WTC11 (cell line): ENCODE results near the gene GEMIN8. TPM values are rescaled to one million over a fixed set of nuclear protein-coding genes. Genes with fewer than 3 reads are reported as not detected.

Experiments used
- ATAC-seq: fragments of 200-7000 bp; cut with Tn5 transposase; 2 replicates; pipeline ENCODE4 v1.10.0; 2021; ENCODE audit warnings: mild to moderate bottlenecking, moderate library complexity
- CTCF ChIA-PET: fragments of 300-600 bp; sonication (Branson Sonifier 250); formaldehyde crosslinking; loops from one replicate; lab custom pipeline; 2021; ENCODE audit warnings: antibody characterized with exemption; lab: Charles Lee
- POLR2A ChIA-PET: fragments of 350-600 bp; sonication (Branson Sonifier 250); formaldehyde crosslinking; loops from one replicate; lab custom pipeline; 2021; ENCODE audit warnings: antibody characterized with exemption; lab: Charles Lee
- DNase-seq: peaks from one replicate; pipeline ENCODE4 v3.0.0; 2021; ENCODE audit warnings: low spot score
- H3K27ac Mint-ChIP-seq: 2 replicates; pipeline ENCODE4 v1.8.0; 2021; ENCODE audit warnings: mixed read lengths
- H3K27me3 Mint-ChIP-seq: 2 replicates; pipeline ENCODE4 v1.8.0; 2021; ENCODE audit warnings: low read depth, mild to moderate bottlenecking, moderate library complexity, mixed read lengths
- H3K36me3 Mint-ChIP-seq: 2 replicates; pipeline ENCODE4 v1.8.0; 2021; ENCODE audit warnings: mixed read lengths
- H3K4me1 Mint-ChIP-seq: 2 replicates; pipeline ENCODE4 v1.8.0; 2022; ENCODE audit warnings: mixed read lengths
- H3K4me3 Mint-ChIP-seq: 2 replicates; pipeline ENCODE4 v1.8.0; 2021; ENCODE audit warnings: mild to moderate bottlenecking, moderate library complexity, mixed read lengths
- H3K9me3 Mint-ChIP-seq: 2 replicates; pipeline ENCODE4 v1.8.0; 2021; ENCODE audit warnings: mixed read lengths
- CTCF ChIP-seq: fragments of 200-600 bp; IDR thresholded peaks from 2 replicates; pipeline ENCODE4 v1.8.0; 2022; ENCODE audit warnings: antibody characterized with exemption
- ERG ChIP-seq: fragments of 250-450 bp; sonication (Bioruptor Pico); IDR thresholded peaks from 2 replicates; pipeline ENCODE4 v1.8.0; 2021; ENCODE audit warnings: mild to moderate bottlenecking
- FOXJ3 ChIP-seq: sonication (generic); formaldehyde crosslinking; IDR thresholded peaks from 2 replicates; pipeline ENCODE4 v1.9.0; 2021; ENCODE audit warnings: missing genetic modification reagents, mild to moderate bottlenecking, borderline replicate concordance
- FOXK1 ChIP-seq: sonication (generic); formaldehyde crosslinking; IDR thresholded peaks from 2 replicates; pipeline ENCODE4 v1.8.0; 2022; ENCODE audit warnings: mild to moderate bottlenecking, moderate library complexity, missing genetic modification reagents
- JUN ChIP-seq: sonication (generic); formaldehyde crosslinking; IDR thresholded peaks from 2 replicates; pipeline ENCODE4 v1.8.0; 2023; ENCODE audit warnings: mild to moderate bottlenecking, missing genetic modification reagents
- NR1H2 ChIP-seq: sonication (generic); formaldehyde crosslinking; IDR thresholded peaks from 2 replicates; pipeline ENCODE4 v1.9.0; 2021; ENCODE audit warnings: mild to moderate bottlenecking, moderate library complexity, missing genetic modification reagents
- PRRX2 ChIP-seq: fragments of 250-450 bp; sonication (Bioruptor Pico); IDR thresholded peaks from 2 replicates; pipeline ENCODE4 v1.8.0; 2021; ENCODE audit warnings: mild to moderate bottlenecking
- SOX15 ChIP-seq: fragments of 250-450 bp; sonication (Bioruptor Pico); IDR thresholded peaks from 2 replicates; pipeline ENCODE4 v1.9.0; 2021; ENCODE audit warnings: mild to moderate bottlenecking
- SP1 ChIP-seq: sonication (generic); formaldehyde crosslinking; conservative IDR thresholded peaks from 2 replicates; pipeline ENCODE4 v1.8.1; 2022; ENCODE audit warnings: missing genetic modification reagents
- ZNF121 ChIP-seq: sonication (generic); formaldehyde crosslinking; IDR thresholded peaks from 2 replicates; pipeline ENCODE4 v1.8.0; 2023; ENCODE audit warnings: missing genetic modification reagents
- ZNF138 ChIP-seq: sonication (generic); formaldehyde crosslinking; conservative IDR thresholded peaks from 2 replicates; pipeline ENCODE4 v1.8.1; 2022; ENCODE audit warnings: mild to moderate bottlenecking, moderate library complexity, missing genetic modification reagents
- ZNF232 ChIP-seq: sonication (generic); formaldehyde crosslinking; IDR thresholded peaks from 2 replicates; pipeline ENCODE4 v1.8.0; 2022; ENCODE audit warnings: mild to moderate bottlenecking, missing genetic modification reagents
- ZNF416 ChIP-seq: fragments of 250-450 bp; sonication (Bioruptor Pico); IDR thresholded peaks from 2 replicates; pipeline ENCODE4 v1.9.0; 2021; ENCODE audit warnings: mild to moderate bottlenecking, inconsistent platforms
- total RNA-seq: library from RNA; stranded (reverse); gene quantifications from 3 replicates; pipeline ENCODE4 v1.2.3, GENCODE V29; 2021
- TF ChIP-seq, protein P1 (sequence below): sonication (generic); formaldehyde crosslinking; IDR thresholded peaks from 2 replicates; pipeline ENCODE4 v1.8.1; 2022; ENCODE audit warnings: mild to moderate bottlenecking, moderate library complexity, missing genetic modification reagents
- TF ChIP-seq, protein P2 (sequence below): sonication (generic); formaldehyde crosslinking; IDR thresholded peaks from 2 replicates; pipeline ENCODE4 v1.8.1; 2023; ENCODE audit warnings: mild to moderate bottlenecking, missing genetic modification reagents, borderline replicate concordance
- TF ChIP-seq, protein P3 (sequence below): sonication (generic); formaldehyde crosslinking; IDR thresholded peaks from 2 replicates; pipeline ENCODE4 v1.8.1; 2023; ENCODE audit warnings: mild to moderate bottlenecking, missing genetic modification reagents
- TF ChIP-seq, protein P4 (sequence below): sonication (generic); formaldehyde crosslinking; IDR thresholded peaks from 2 replicates; pipeline ENCODE4 v1.8.1; 2023; ENCODE audit warnings: mild to moderate bottlenecking, moderate library complexity, missing genetic modification reagents

Gene GEMIN8
- total RNA-seq, 1 experiment from 2014 or later = 21.1 TPM

DNA sequence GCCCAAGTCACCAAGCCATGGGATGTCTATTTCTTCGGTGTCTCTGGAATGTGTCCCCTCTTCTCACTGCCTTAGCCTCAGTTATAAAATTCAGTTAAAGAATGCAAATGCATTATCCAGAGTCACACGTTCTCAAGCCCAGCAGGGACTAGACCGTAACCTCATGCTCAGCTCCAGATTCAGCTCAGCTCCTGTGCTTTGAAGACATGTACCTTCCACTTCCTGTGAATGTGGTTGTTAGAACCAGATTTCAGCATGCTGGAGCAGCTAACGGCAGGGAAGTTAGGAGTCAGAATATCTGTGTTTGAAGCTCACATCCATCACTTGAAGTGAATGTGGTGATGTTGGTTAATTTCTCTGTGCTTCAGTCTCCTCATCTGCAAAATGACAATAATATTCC, 26.7 kb downstream of the GEMIN8 start:
- POLR2A ChIA-PET = no interaction called here
- DNase-seq (no peak), ATAC-seq (no peak)
- Mint-ChIP-seq H3K27me3 (no peaks in the 10 kb centered on the region), H3K4me1 (no peaks in the 10 kb centered on the region), H3K9me3 (no peaks in the 10 kb centered on the region), H3K4me3 (no peak overlapping the region), H3K36me3 (no peaks in the 10 kb centered on the region), H3K27ac (no peak overlapping the region)
- TF ChIP-seq, protein P1, sequence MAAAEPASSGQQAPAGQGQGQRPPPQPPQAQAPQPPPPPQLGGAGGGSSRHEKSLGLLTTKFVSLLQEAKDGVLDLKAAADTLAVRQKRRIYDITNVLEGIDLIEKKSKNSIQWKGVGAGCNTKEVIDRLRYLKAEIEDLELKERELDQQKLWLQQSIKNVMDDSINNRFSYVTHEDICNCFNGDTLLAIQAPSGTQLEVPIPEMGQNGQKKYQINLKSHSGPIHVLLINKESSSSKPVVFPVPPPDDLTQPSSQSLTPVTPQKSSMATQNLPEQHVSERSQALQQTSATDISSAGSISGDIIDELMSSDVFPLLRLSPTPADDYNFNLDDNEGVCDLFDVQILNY = no peak
- TF ChIP-seq PRRX2 (CRISPR knock-in tag) = no peak
- no peak for TF ChIP-seq ZNF416
- no peak for TF ChIP-seq ERG (CRISPR knock-in tag)
- TF ChIP-seq ZNF232 (CRISPR knock-in tag) = no peak
- no peak for TF ChIP-seq CTCF
- TF ChIP-seq ZNF121 = no peak
- no peak for TF ChIP-seq SP1
- TF ChIP-seq ZNF138 (CRISPR knock-in tag) = no peak
- TF ChIP-seq FOXK1 (CRISPR knock-in tag) = no peak
- TF ChIP-seq SOX15 (CRISPR knock-in tag) = no peak
- TF ChIP-seq, protein P2, sequence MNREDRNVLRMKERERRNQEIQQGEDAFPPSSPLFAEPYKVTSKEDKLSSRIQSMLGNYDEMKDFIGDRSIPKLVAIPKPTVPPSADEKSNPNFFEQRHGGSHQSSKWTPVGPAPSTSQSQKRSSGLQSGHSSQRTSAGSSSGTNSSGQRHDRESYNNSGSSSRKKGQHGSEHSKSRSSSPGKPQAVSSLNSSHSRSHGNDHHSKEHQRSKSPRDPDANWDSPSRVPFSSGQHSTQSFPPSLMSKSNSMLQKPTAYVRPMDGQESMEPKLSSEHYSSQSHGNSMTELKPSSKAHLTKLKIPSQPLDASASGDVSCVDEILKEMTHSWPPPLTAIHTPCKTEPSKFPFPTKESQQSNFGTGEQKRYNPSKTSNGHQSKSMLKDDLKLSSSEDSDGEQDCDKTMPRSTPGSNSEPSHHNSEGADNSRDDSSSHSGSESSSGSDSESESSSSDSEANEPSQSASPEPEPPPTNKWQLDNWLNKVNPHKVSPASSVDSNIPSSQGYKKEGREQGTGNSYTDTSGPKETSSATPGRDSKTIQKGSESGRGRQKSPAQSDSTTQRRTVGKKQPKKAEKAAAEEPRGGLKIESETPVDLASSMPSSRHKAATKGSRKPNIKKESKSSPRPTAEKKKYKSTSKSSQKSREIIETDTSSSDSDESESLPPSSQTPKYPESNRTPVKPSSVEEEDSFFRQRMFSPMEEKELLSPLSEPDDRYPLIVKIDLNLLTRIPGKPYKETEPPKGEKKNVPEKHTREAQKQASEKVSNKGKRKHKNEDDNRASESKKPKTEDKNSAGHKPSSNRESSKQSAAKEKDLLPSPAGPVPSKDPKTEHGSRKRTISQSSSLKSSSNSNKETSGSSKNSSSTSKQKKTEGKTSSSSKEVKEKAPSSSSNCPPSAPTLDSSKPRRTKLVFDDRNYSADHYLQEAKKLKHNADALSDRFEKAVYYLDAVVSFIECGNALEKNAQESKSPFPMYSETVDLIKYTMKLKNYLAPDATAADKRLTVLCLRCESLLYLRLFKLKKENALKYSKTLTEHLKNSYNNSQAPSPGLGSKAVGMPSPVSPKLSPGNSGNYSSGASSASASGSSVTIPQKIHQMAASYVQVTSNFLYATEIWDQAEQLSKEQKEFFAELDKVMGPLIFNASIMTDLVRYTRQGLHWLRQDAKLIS = no peak
- TF ChIP-seq FOXJ3 (CRISPR knock-in tag) = no peak
- TF ChIP-seq, protein P3, sequence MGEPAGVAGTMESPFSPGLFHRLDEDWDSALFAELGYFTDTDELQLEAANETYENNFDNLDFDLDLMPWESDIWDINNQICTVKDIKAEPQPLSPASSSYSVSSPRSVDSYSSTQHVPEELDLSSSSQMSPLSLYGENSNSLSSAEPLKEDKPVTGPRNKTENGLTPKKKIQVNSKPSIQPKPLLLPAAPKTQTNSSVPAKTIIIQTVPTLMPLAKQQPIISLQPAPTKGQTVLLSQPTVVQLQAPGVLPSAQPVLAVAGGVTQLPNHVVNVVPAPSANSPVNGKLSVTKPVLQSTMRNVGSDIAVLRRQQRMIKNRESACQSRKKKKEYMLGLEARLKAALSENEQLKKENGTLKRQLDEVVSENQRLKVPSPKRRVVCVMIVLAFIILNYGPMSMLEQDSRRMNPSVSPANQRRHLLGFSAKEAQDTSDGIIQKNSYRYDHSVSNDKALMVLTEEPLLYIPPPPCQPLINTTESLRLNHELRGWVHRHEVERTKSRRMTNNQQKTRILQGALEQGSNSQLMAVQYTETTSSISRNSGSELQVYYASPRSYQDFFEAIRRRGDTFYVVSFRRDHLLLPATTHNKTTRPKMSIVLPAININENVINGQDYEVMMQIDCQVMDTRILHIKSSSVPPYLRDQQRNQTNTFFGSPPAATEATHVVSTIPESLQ = no peak
- no peak for TF ChIP-seq JUN
- TF ChIP-seq NR1H2 (CRISPR knock-in tag) = no peak
- TF ChIP-seq, protein P4, sequence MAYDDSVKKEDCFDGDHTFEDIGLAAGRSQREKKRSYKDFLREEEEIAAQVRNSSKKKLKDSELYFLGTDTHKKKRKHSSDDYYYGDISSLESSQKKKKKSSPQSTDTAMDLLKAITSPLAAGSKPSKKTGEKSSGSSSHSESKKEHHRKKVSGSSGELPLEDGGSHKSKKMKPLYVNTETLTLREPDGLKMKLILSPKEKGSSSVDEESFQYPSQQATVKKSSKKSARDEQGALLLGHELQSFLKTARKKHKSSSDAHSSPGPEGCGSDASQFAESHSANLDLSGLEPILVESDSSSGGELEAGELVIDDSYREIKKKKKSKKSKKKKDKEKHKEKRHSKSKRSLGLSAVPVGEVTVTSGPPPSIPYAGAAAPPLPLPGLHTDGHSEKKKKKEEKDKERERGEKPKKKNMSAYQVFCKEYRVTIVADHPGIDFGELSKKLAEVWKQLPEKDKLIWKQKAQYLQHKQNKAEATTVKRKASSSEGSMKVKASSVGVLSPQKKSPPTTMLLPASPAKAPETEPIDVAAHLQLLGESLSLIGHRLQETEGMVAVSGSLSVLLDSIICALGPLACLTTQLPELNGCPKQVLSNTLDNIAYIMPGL (CRISPR knock-in tag) = no peak
- CTCF ChIA-PET = no interaction called here
